K562 (cell line): ENCODE measurements around the gene PLAAT4. TPM values are rescaled to one million over a fixed set of nuclear protein-coding genes. Genes with fewer than 3 reads are reported as not detected.
A peak's percentile ranks its signal among the peaks of the same experiment; 100 is the strongest.

ENCODE experiments used
- ARID1B ChIP-seq: fragments of 450-650 bp; IDR thresholded peaks from 2 replicates; pipeline ENCODE4 v1.6.1; 2016; ENCODE audit warnings: antibody characterized with exemption, mild to moderate bottlenecking, inconsistent platforms
- CHCHD3 ChIP-seq: fragments of 250-450 bp; sonication (Bioruptor Pico); IDR thresholded peaks from 2 replicates; pipeline ENCODE4 v2.1.2; 2022; ENCODE audit warnings: mild to moderate bottlenecking
- EZH2 ChIP-seq: IDR thresholded peaks from 2 replicates; pipeline ENCODE4 v1.6.1; 2012; ENCODE audit warnings: low read depth, mild to moderate bottlenecking, inconsistent platforms, low read length, borderline replicate concordance
- GTF2A2 ChIP-seq: IDR thresholded peaks from 2 replicates; pipeline ENCODE4 v1.6.1; 2016; ENCODE audit warnings: mild to moderate bottlenecking, missing genetic modification characterization, missing compliant biosample characterization
- HNRNPLL ChIP-seq: fragments of 200-400 bp; formaldehyde crosslinking; IDR thresholded peaks from 2 replicates; pipeline ENCODE4 v1.6.1; 2017; ENCODE audit warnings: low read length, low read depth, mild to moderate bottlenecking; ENCODE audit not compliant: poor library complexity, severe bottlenecking
- ILF3 ChIP-seq: fragments of 450-650 bp; IDR thresholded peaks from 2 replicates; pipeline ENCODE4 v1.6.1; 2018; ENCODE audit warnings: antibody characterized with exemption, mild to moderate bottlenecking, moderate library complexity, borderline replicate concordance
- KAT7 ChIP-seq: sonication (generic); formaldehyde crosslinking; IDR thresholded peaks from 2 replicates; pipeline ENCODE4 v1.8.0; 2022; ENCODE audit warnings: missing genetic modification reagents, mild to moderate bottlenecking, borderline replicate concordance
- MTA3 ChIP-seq: fragments of 450-650 bp; formaldehyde crosslinking; IDR thresholded peaks from 2 replicates; pipeline ENCODE4 v1.6.1; 2017; ENCODE audit warnings: mild to moderate bottlenecking, borderline replicate concordance
- NCOA1 ChIP-seq: fragments of 450-650 bp; IDR thresholded peaks from 2 replicates; pipeline ENCODE4 v1.6.1; 2016; ENCODE audit warnings: low read depth
- NCOR1 ChIP-seq: fragments of 450-650 bp; IDR thresholded peaks from 2 replicates; pipeline ENCODE4 v1.6.1; 2016; ENCODE audit warnings: mild to moderate bottlenecking, moderate library complexity
- NFRKB ChIP-seq: fragments of 450-650 bp; IDR thresholded peaks from 2 replicates; pipeline ENCODE4 v1.6.1; 2016; ENCODE audit warnings: low read depth
- OTX1 ChIP-seq: fragments of 450-650 bp; formaldehyde crosslinking; IDR thresholded peaks from 2 replicates; pipeline ENCODE4 v1.4.0; 2022; ENCODE audit warnings: mild to moderate bottlenecking
- RB1 ChIP-seq: fragments of 450-650 bp; IDR thresholded peaks from 2 replicates; pipeline ENCODE4 v1.6.1; 2017; ENCODE audit warnings: low read depth, mild to moderate bottlenecking
- RBFOX2 ChIP-seq: fragments of 200-400 bp; formaldehyde crosslinking; IDR thresholded peaks from 2 replicates; pipeline ENCODE4 v1.6.1; 2017; ENCODE audit warnings: low read depth, mild to moderate bottlenecking, low read length, moderate library complexity
- RNF219 ChIP-seq: fragments of 250-450 bp; sonication (Bioruptor Pico); IDR thresholded peaks from 2 replicates; pipeline ENCODE4 v1.5.0; 2022; ENCODE audit warnings: mild to moderate bottlenecking
- XRCC5 ChIP-seq: fragments of 200-400 bp; formaldehyde crosslinking; IDR thresholded peaks from 2 replicates; pipeline ENCODE4 v1.6.1; 2017; ENCODE audit warnings: low read depth, mild to moderate bottlenecking, low read length
- ZNF143 ChIP-seq: sonication (generic); formaldehyde crosslinking; IDR thresholded peaks from 2 replicates; pipeline ENCODE4 v1.9.0; 2022; ENCODE audit warnings: mild to moderate bottlenecking, missing genetic modification reagents
- ZNF316 ChIP-seq: fragments of 450-650 bp; IDR thresholded peaks from 2 replicates; pipeline ENCODE4 v1.6.1; 2016
- polyA plus RNA-seq, 8 experiments: library from polyadenylated mRNA; depleted of rRNA in 4 of 8; stranded (reverse) in 5 of 8; unstranded in 3 of 8; fragments of >200 nt; fragmentation: Nextera tagmentation in 2 of 8; fragmentation: Illumina TruSeq in 1 of 8; extraction: Ambion mirVana in 2 of 8; extraction: Trizol in 1 of 8; gene quantifications; 2 replicates each; pipeline versions ENCODE4 v1.2.1 to v1.2.3, GENCODE V29; 2011 to 2014; ENCODE audit warnings: inconsistent platforms in 1 of 8, missing spikeins in 1 of 8
- total RNA-seq, 7 experiments: library from RNA; depleted of rRNA in 6 of 7; stranded (reverse); fragments of >200 nt in 6 of 7; fragmentation: Illumina TruSeq in 2 of 7; extraction: Trizol in 2 of 7; gene quantifications; 2 replicates each; pipeline versions ENCODE4 v1.2.1 to v1.2.3, GENCODE V29; 2011 to 2021; ENCODE audit warnings: low replicate concordance in 1 of 7
- TF ChIP-seq, protein P1 (sequence below), 2 experiments: IDR thresholded peaks in 1 of 2; conservative IDR thresholded peaks in 1 of 2; 2 replicates each; pipeline ENCODE4 v1.6.1; 2016; ENCODE audit warnings: low read depth in 2 of 2, mild to moderate bottlenecking in 1 of 2, missing compliant biosample characterization in 1 of 2, missing genetic modification characterization in 1 of 2, moderate library complexity in 1 of 2
- TF ChIP-seq, protein P2 (sequence below): fragments of 250-450 bp; sonication (Bioruptor Pico); IDR thresholded peaks from 2 replicates; pipeline ENCODE4 v1.9.0; 2021; ENCODE audit warnings: mild to moderate bottlenecking
- TF ChIP-seq, protein P3 (sequence below): sonication (generic); formaldehyde crosslinking; IDR thresholded peaks from 2 replicates; pipeline ENCODE4 v1.8.1; 2023; ENCODE audit warnings: mild to moderate bottlenecking, missing genetic modification reagents

Gene PLAAT4
- total and polyA plus RNA-seq, 9 of the 15 experiments (the other 6 are each of a cell fraction or from before 2014, with no cell fraction given): 0.54 to 3.0 (median 1.3) TPM; not detected in 1

- TF ChIP-seq, protein P1, sequence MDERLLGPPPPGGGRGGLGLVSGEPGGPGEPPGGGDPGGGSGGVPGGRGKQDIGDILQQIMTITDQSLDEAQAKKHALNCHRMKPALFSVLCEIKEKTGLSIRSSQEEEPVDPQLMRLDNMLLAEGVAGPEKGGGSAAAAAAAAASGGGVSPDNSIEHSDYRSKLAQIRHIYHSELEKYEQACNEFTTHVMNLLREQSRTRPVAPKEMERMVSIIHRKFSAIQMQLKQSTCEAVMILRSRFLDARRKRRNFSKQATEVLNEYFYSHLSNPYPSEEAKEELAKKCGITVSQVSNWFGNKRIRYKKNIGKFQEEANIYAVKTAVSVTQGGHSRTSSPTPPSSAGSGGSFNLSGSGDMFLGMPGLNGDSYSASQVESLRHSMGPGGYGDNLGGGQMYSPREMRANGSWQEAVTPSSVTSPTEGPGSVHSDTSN (CRISPR knock-in tag; IDR thresholded peaks at IDR 0.05; ENCODE audit: low read depth): no peak
- TF ChIP-seq, protein P1 (tag; conservative IDR thresholded peaks at IDR 0.05; ENCODE audit: low read depth): no peak
- no peak for TF ChIP-seq KAT7 (CRISPR knock-in tag)
- no peak for TF ChIP-seq HNRNPLL
- no peak for TF ChIP-seq GTF2A2
- TF ChIP-seq CHCHD3: no peak
- no peak for TF ChIP-seq EZH2
- no peak for TF ChIP-seq RNF219 (CRISPR knock-in tag)
- TF ChIP-seq OTX1 (CRISPR knock-in tag): peak; percentile 57; the same call in 1 of the 2 replicates
- no peak for TF ChIP-seq ILF3
- TF ChIP-seq RBFOX2: peak; percentile 35; the same call in 1 of the 2 replicates
- no peak; the same call in none of the 2 replicates for TF ChIP-seq NCOA1
- no peak; the same call in 1 of the 2 replicates for TF ChIP-seq ARID1B
- 0 out of 2 replicates have a peak, but pooled peaks have one; percentile 27 for TF ChIP-seq NFRKB
- peak; percentile 52 for TF ChIP-seq NCOR1
- TF ChIP-seq ZNF143 (CRISPR knock-in tag): no peak
- peak; percentile 8; the same call in 1 of the 2 replicates for TF ChIP-seq MTA3
- TF ChIP-seq ZNF316: no peak
- TF ChIP-seq RB1: no peak; the same call in 1 of the 2 replicates
- TF ChIP-seq XRCC5: no peak
- TF ChIP-seq, protein P2, sequence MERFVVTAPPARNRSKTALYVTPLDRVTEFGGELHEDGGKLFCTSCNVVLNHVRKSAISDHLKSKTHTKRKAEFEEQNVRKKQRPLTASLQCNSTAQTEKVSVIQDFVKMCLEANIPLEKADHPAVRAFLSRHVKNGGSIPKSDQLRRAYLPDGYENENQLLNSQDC: no peak
- TF ChIP-seq, protein P3, sequence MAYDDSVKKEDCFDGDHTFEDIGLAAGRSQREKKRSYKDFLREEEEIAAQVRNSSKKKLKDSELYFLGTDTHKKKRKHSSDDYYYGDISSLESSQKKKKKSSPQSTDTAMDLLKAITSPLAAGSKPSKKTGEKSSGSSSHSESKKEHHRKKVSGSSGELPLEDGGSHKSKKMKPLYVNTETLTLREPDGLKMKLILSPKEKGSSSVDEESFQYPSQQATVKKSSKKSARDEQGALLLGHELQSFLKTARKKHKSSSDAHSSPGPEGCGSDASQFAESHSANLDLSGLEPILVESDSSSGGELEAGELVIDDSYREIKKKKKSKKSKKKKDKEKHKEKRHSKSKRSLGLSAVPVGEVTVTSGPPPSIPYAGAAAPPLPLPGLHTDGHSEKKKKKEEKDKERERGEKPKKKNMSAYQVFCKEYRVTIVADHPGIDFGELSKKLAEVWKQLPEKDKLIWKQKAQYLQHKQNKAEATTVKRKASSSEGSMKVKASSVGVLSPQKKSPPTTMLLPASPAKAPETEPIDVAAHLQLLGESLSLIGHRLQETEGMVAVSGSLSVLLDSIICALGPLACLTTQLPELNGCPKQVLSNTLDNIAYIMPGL: no peak
These were observed 37.6 kb downstream of the PLAAT4 start (continued) for GRCh38 chr11:63573881-63574855.
